IMR-90 (cell line): Measurements from ENCODE around the gene SNRPD3. TPM values are rescaled to one million over a fixed set of nuclear protein-coding genes. Genes with fewer than 3 reads are reported as not detected.

Source experiments
- polyA plus RNA-seq, 3 experiments: library from polyadenylated mRNA; depleted of rRNA; stranded (reverse); fragments of >200 nt; gene quantifications; 2 replicates each; pipeline ENCODE4 v1.2.3, GENCODE V29; 2012; ENCODE audit warnings: low replicate concordance in 1 of 3
- total RNA-seq: library from RNA; depleted of rRNA; stranded (reverse); fragments of >200 nt; gene quantifications from 2 replicates; pipeline ENCODE4 v1.2.3, GENCODE V29; 2012; rRNA removed

The SNRPD3 gene
- total and polyA plus RNA-seq, 2 of the 4 experiments (the other 2 are of a cell fraction): 158 to 283 TPM

Other genes with a start within 250 kb of the SNRPD3 start
- gene ADORA2A, start 128.4 kb upstream of the SNRPD3 start, total RNA-seq: 0.28 and 0.36 TPM in 2 replicates
- 0.76 and 1.1 TPM in 2 replicates for gene ADORA2A, start 128.4 kb upstream of the SNRPD3 start, polyA plus RNA-seq (2012; rRNA removed)
- gene UPB1, start 60.7 kb upstream of the SNRPD3 start, total RNA-seq: under 0.01 TPM in 2 replicates
- gene UPB1, start 60.7 kb upstream of the SNRPD3 start, polyA plus RNA-seq (2012; rRNA removed): 0.02 and 0.03 TPM in 2 replicates
- gene GUCD1, start 861 bp upstream of the SNRPD3 start, total RNA-seq: 115 and 143 TPM in 2 replicates
- gene GUCD1, start 861 bp upstream of the SNRPD3 start, polyA plus RNA-seq (2012; rRNA removed): 97.6 and 114 TPM in 2 replicates
- gene LRRC75B, start 37.1 kb downstream of the SNRPD3 start, total RNA-seq: 1.4 and 1.6 TPM in 2 replicates
- 9.4 and 10.7 TPM in 2 replicates for gene LRRC75B, start 37.1 kb downstream of the SNRPD3 start, polyA plus RNA-seq (2012; rRNA removed)
- gene GGT1, start 47.2 kb downstream of the SNRPD3 start, total RNA-seq: 1.7 and 3.4 TPM in 2 replicates
- gene GGT1, start 47.2 kb downstream of the SNRPD3 start, polyA plus RNA-seq (2012; rRNA removed): 7.3 and 8.1 TPM in 2 replicates
- gene PIWIL3, start 218.7 kb downstream of the SNRPD3 start, total RNA-seq: not detected in 2 replicates
- not detected in 2 replicates for gene PIWIL3, start 218.7 kb downstream of the SNRPD3 start, polyA plus RNA-seq (2012; rRNA removed)